Heart left ventricle (tissue), 16 donors: ENCODE measurements around the gene ERBB2. TPM values are rescaled to one million over a fixed set of nuclear protein-coding genes. Genes with fewer than 3 reads are reported as not detected.
"Not testable (repeated sequence)": the region's sequence is repeated elsewhere in the genome, so short reads cannot be mapped to it uniquely, and the experiment has no call there.

Experiments used
- ATAC-seq, 4 donors: fragments of 200-7000 bp; cut with Tn5 transposase; one replicate each; pipeline ENCODE4 v1.9.1; 2020 to 2022; ENCODE audit warnings: moderate library complexity in 4 of 4, mild to moderate bottlenecking in 3 of 4, moderate number of reproducible peaks in 1 of 4
- DNase-seq, 5 donors: peaks; one replicate each; pipeline ENCODE4 v3.0.0-alpha.2; 2020
- H3K27ac ChIP-seq, 12 donors: fragments of 200-600 bp; sonication (generic) in 4 of 12; one replicate each; pipeline versions ENCODE4 v1.5.0 to v1.8.0; 2016 to 2022; ENCODE audit warnings: mild to moderate bottlenecking in 2 of 12
- H3K27me3 ChIP-seq, 9 donors: fragments of 200-600 bp; sonication (generic) in 2 of 9; one replicate each; pipeline versions ENCODE4 v1.5.1 to v1.8.0; 2016 to 2022; ENCODE audit warnings: mild to moderate bottlenecking in 3 of 9
- H3K36me3 ChIP-seq, 9 donors: fragments of 200-600 bp; sonication (generic) in 2 of 9; one replicate each; pipeline versions ENCODE4 v1.5.0 to v1.8.0; 2018 to 2022; ENCODE audit warnings: mild to moderate bottlenecking in 2 of 9
- H3K4me1 ChIP-seq, 12 donors: fragments of 200-600 bp; sonication (generic) in 4 of 12; one replicate each; pipeline versions ENCODE4 v1.5.0 to v1.8.0; 2016 to 2022; ENCODE audit warnings: mild to moderate bottlenecking in 3 of 12
- H3K4me3 ChIP-seq, 12 donors: fragments of 200-600 bp; sonication (generic) in 4 of 12; one replicate each; pipeline versions ENCODE4 v1.5.0 to v1.8.0; 2017 to 2022; ENCODE audit warnings: mild to moderate bottlenecking in 9 of 12, moderate library complexity in 4 of 12
- H3K9me3 ChIP-seq, 12 donors: fragments of 200-600 bp; sonication (generic) in 4 of 12; one replicate each; pipeline versions ENCODE4 v1.5.0 to v1.8.0; 2016 to 2022; ENCODE audit warnings: mild to moderate bottlenecking in 1 of 12
- POLR2A ChIP-seq, 2 donors: fragments of 450-650 bp; IDR thresholded peaks; one replicate each; pipeline ENCODE4 v1.6.1; 2017; ENCODE audit warnings: antibody characterized with exemption in 2 of 2, mild to moderate bottlenecking in 2 of 2, moderate library complexity in 2 of 2
- WGBS, 4 donors: extraction: QIAGEN DNeasy Blood & Tissue Kit in 2 of 4; methylation state at CpG; one replicate each; pipeline versions ENCODE4 v1.1.5 to v1.1.7; 2013 to 2018; 5-methylcytosine and 5-hydroxymethylcytosine counted together
- intact Hi-C, 10 donors: fragments of 100-400 bp; cut with DNase I; formaldehyde crosslinking; loops; one replicate each; pipeline versions ENCODE4 v1.11.1 to v1.14.2; 2022
- polyA plus RNA-seq, 2 donors: library from polyadenylated mRNA; stranded (reverse); fragments of 200-250 nt; gene quantifications; one replicate each; pipeline ENCODE4 v1.2.3, GENCODE V29; 2013
- total RNA-seq, 9 donors: library from RNA; depleted of rRNA in 2 of 9; stranded (reverse); fragments of >200 nt in 2 of 9; fragmentation: NEBNext Ultra II Directional in 3 of 9; extraction: Animal tissue kit (Norgen Biotek cat#: 25700) in 3 of 9; gene quantifications; one replicate each; pipeline versions ENCODE4 v1.1.0 to v1.2.4, GENCODE V29; 2016 to 2023
- TF ChIP-seq, protein P1 (sequence below), 12 donors: fragments of 200-600 bp; sonication (generic) in 4 of 12; IDR thresholded peaks; one replicate each; pipeline versions ENCODE4 v1.5.0 to v1.8.0; 2018 to 2022; ENCODE audit warnings: antibody characterized with exemption in 12 of 12, mild to moderate bottlenecking in 5 of 12
- donor health status: ischemic (EF 13 %, LVEDD 7.1; RV severe dilation, severe dysfunction).
- donor health status: healthy with polysubstance abuse.
- donor health status: DM: no; HTN: yes; CAD: no.
- donor health status: DM: no; HTN: no; CAD: no.
- donor health status: ischemic (EF 25% LVEDD 6.9; RV normal size, moderate dysfunction).
- donor health status: ischemic (EF 25% LVEDD 5.7; RV mildly dilated, moderate dysfunction).
- donor health status: healthy.
- donor health status: DM: yes; HTN: yes; CAD: no.
- donor health status: ischemic (EF 35%, LVEDD 5.7; RV mildly dilated, moderate dysfunction).
- donor health status: nonischemic (EF 11% LVEDD 7.7; RV severe dilation, severe dysfunction).
- donor health status: DM: yes; HTN: yes; CAD: no.
- donor health status: PGD.
- donor health status: ischemic (EF 29% LVEDD 5.4; RV normal size, mild dysfunction).
- donor health status: nonischemic (EF 23%, LVEDD 6.1; RV moderate dilation, normal function).

Gene ERBB2
- total and polyA plus RNA-seq, 11 donors: 29.7 to 95.1 (median 77.4) TPM

DNA sequence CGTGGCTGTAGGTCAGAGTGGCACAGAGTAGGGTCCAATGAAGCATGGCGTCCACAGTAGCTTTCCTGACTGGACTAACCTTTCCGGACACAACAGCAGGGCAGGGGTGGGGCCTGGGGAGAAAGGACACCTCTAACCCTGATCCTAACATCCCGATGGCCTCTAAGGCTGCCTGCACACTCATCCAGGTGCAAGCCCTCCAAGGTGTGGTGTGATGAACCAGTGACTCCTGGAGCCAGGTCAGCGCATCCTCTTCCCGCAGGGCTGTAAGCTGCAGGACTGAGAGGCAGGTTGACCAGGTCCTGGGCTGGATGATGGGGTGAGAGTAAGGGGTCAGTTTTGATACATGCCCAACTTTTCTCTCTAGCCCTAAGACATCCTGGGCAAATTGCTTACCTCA lies 3.1 kb upstream of the ERBB2 start:
- intact Hi-C loops: loop anchor here in 1 of 10 donors (5.0 kb wide), 1 partner anchor 36 kb away; the partner anchor contains the start of gene MIEN1
- WGBS, 4 donors: 88 to 93% (median 90%) methylated on average over 5 to 6 of the region's 6 CpGs
- H3K36me3 ChIP-seq: peaks cover 0 to 6% (median 0%) of the 10 kb centered on the region in 9 donors

DNA sequence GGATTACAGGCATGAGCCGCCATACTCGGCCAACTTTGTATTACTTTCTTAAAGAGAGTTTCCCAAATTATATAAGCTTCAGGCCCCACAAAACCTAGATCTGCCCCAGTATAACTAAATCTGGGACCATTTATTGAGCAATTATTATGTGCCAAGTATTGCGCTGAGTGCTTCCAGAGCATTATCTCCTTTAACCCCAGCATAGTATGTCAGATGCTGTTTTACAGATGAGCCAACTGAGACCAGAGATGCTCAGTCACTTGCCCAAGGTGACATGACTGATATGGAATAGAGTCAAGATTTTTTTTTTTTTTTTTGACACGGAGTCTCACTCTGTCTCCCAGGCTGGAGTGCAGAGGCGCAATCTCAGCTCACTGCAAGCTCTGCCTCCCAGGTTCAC lies 1.9 kb upstream of the ERBB2 start:
- Histone ChIP-seq H3K27ac (no peak overlapping the region), H3K36me3 (peaks cover 0 to 6% (median 0%) of the 10 kb centered on the region in 9 donors), H3K9me3 (no peaks in the 10 kb centered on the region), H3K27me3 (peaks cover 0 to 13% (median 0%) of the 10 kb centered on the region in 9 donors), H3K4me1 (peaks cover 0 to 32% (median 12%) of the 10 kb centered on the region in 12 donors), H3K4me3 (no peak overlapping the region)
- DNase-seq (no peak), ATAC-seq (no peak)
- TF ChIP-seq POLR2A (IDR thresholded peaks at IDR 0.05): no peak
- TF ChIP-seq, protein P1, sequence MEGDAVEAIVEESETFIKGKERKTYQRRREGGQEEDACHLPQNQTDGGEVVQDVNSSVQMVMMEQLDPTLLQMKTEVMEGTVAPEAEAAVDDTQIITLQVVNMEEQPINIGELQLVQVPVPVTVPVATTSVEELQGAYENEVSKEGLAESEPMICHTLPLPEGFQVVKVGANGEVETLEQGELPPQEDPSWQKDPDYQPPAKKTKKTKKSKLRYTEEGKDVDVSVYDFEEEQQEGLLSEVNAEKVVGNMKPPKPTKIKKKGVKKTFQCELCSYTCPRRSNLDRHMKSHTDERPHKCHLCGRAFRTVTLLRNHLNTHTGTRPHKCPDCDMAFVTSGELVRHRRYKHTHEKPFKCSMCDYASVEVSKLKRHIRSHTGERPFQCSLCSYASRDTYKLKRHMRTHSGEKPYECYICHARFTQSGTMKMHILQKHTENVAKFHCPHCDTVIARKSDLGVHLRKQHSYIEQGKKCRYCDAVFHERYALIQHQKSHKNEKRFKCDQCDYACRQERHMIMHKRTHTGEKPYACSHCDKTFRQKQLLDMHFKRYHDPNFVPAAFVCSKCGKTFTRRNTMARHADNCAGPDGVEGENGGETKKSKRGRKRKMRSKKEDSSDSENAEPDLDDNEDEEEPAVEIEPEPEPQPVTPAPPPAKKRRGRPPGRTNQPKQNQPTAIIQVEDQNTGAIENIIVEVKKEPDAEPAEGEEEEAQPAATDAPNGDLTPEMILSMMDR (IDR thresholded peaks at IDR 0.05): no peak
- 86 to 92% (median 89%) methylated on average over 5 of the region's 5 CpGs for WGBS, 4 donors
- intact Hi-C loops: loop anchor here in 1 of 10 donors (5.0 kb wide), 1 partner anchor 34 kb away; the partner anchor contains the start of gene MIEN1

More for the DNA sequence above, 3.1 kb upstream of the ERBB2 start:
- H3K27me3 ChIP-seq: peaks cover 0 to 13% (median 0%) of the 10 kb centered on the region in 9 donors
- TF ChIP-seq, protein P1 (IDR thresholded peaks at IDR 0.05): no peak
- TF ChIP-seq POLR2A (IDR thresholded peaks at IDR 0.05): no peak
- H3K4me3 ChIP-seq: no peak overlapping the region
- H3K9me3 ChIP-seq: no peaks in the 10 kb centered on the region
- DNase-seq: peak in 1 of 5 donors; percentile 33
- no peak overlapping the region for H3K27ac ChIP-seq
- ATAC-seq: no peak
- peaks cover 0 to 20% (median 7%) of the 10 kb centered on the region in 12 donors for H3K4me1 ChIP-seq

DNA sequence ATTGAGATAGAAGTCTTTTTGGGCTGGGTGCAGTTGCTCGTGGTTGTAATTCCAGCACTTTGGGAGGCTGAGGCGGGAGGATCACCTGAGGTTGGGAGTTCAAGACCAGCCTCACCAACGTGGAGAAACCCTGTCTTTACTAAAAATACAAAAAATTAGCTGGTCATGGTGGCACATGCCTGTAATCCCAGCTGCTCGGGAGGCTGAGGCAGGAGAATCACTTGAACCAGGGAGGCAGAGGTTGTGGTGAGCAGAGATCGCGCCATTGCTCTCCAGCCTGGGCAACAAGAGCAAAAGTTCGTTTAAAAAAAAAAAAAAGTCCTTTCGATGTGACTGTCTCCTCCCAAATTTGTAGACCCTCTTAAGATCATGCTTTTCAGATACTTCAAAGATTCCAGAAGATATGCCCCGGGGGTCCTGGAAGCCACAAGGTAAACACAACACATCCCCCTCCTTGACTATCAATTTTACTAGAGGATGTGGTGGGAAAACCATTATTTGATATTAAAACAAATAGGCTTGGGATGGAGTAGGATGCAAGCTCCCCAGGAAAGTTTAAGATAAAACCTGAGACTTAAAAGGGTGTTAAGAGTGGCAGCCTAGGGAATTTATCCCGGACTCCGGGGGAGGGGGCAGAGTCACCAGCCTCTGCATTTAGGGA lies 577 bp upstream of the ERBB2 start:
- not testable (repeated sequence) for H3K36me3 ChIP-seq, ATAC-seq, H3K9me3 ChIP-seq
- WGBS, 4 donors: 49 to 51% (median 51%) methylated on average over 11 of the region's 11 CpGs
- peak in 1 of 5 donors; percentile 10 for DNase-seq
- intact Hi-C loops: loop anchor here in 2 of 10 donors (1.0 to 5.0 kb wide), 2 partner anchors 12 to 33 kb away; partner anchors contain the start of gene MIEN1 (in 1 of the 2)
- Histone ChIP-seq H3K4me1 (peaks cover 0 to 43% (median 13%) of the 10 kb centered on the region in 12 donors), H3K27ac (peak overlapping the region in 11 of 12 donors; percentile 61 to 94 (median 90)), H3K27me3 (peaks cover 0 to 13% (median 0%) of the 10 kb centered on the region in 9 donors), H3K4me3 (peak overlapping the region; percentile 71 to 99 (median 90))

DNA sequence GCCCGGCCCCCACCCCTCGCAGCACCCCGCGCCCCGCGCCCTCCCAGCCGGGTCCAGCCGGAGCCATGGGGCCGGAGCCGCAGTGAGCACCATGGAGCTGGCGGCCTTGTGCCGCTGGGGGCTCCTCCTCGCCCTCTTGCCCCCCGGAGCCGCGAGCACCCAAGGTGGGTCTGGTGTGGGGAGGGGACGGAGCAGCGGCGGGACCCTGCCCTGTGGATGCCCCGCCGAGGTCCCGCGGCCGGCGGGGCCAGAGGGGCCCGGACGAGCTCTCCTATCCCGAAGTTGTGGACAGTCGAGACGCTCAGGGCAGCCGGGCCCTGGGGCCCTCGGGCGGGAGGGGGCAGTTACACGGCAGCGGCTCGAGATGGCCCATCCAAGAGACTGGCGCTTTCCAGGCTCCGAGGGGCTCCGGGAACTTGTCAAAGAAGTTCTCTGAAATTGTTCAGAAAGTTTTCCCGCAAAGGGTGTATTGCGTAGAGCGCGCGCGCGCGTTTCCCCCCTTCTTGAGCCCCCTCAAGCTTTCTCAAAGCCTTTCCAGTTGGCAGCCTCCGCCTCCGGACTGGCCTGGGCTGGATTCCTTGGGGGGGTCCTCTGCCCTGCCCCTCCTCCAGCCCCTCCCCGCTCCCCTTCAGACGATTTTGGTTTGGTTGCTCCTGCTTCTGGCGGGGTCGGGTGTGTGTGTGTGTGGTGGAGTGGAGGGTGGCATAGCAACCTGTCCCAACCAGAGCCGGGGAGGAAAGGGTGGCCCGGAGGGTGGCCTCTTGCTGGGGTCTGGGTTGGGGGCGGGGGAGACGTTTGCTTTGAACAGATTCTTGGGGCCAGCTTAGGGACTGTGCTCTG lies 504 bp downstream of the ERBB2 start:
- Histone ChIP-seq H3K9me3 (no peaks in the 10 kb centered on the region), H3K4me3 (peak overlapping the region; percentile 71 to 99 (median 90)), H3K27ac (peak overlapping the region; percentile 54 to 94 (median 90)), H3K36me3 (no peaks in the 10 kb centered on the region), H3K4me1 (peaks cover 0 to 54% (median 21%) of the 10 kb centered on the region in 12 donors), H3K27me3 (peaks cover 0 to 13% (median 0%) of the 10 kb centered on the region in 9 donors)
- DNase-seq (peak in 1 of 5 donors; percentile 64), ATAC-seq (peak; percentile 13 to 61 (median 46))
- TF ChIP-seq, protein P1 (IDR thresholded peaks at IDR 0.05): no peak
- no peak for TF ChIP-seq POLR2A (IDR thresholded peaks at IDR 0.05)
- intact Hi-C loops: no loop called here
- WGBS, 4 donors: 0 to 1% (median 1%) methylated on average over 18 to 57 of the region's 57 CpGs
